H1 (cell line): ENCODE data around the gene PARD3. TPM values are rescaled to one million over a fixed set of nuclear protein-coding genes. Genes with fewer than 3 reads are reported as not detected.

Source experiments
- CTCF ChIA-PET: fragments of 300-600 bp; sonication (Branson Sonifier 250); formaldehyde crosslinking; loops from one replicate; lab custom pipeline; 2021; ENCODE audit not compliant: partially characterized antibody; lab: Charles Lee
- POLR2A ChIA-PET: fragments of 300-600 bp; sonication (Branson Sonifier 250); formaldehyde crosslinking; loops from one replicate; lab custom pipeline; 2021; ENCODE audit warnings: inconsistent platforms; ENCODE audit not compliant: partially characterized antibody; lab: Charles Lee
- DNase-seq, 2 experiments: peaks; one replicate each; pipeline versions ENCODE4 v3.0.0 to v3.0.0-alpha.2; 2010 to 2022; ENCODE audit warnings: low spot score in 2 of 2, low read depth in 1 of 2, mixed read lengths in 1 of 2
- FAIRE-seq: peaks from 2 replicates; lab custom pipeline; 2011; peaks lifted over from hg19 to GRCh38; lab: Jason Lieb, UNC
- H2AFZ ChIP-seq: 2 replicates; pipeline ENCODE4 v1.8.1; 2012; ENCODE audit warnings: low read length, inconsistent platforms
- H2AK5ac ChIP-seq: 2 replicates; pipeline ENCODE4 v1.6.1; 2013; ENCODE audit warnings: low read depth, low read length
- H2BK120ac ChIP-seq: replicated peaks from 2 replicates; pipeline ENCODE3; 2013; ENCODE audit warnings: low read depth, low read length, inconsistent platforms
- H2BK12ac ChIP-seq: 2 replicates; pipeline ENCODE4 v1.6.1; 2013; ENCODE audit warnings: low read depth, low read length
- H2BK15ac ChIP-seq: 2 replicates; pipeline ENCODE4 v1.6.1; 2013; ENCODE audit warnings: low read length
- H2BK20ac ChIP-seq: 2 replicates; pipeline ENCODE4 v1.6.1; 2013; ENCODE audit warnings: low read length
- H2BK5ac ChIP-seq: 2 replicates; pipeline ENCODE4 v1.6.1; 2013; ENCODE audit warnings: low read depth, low read length
- H3K14ac ChIP-seq: 2 replicates; pipeline ENCODE4 v1.6.1; 2013; ENCODE audit warnings: inconsistent platforms; ENCODE audit not compliant: insufficient read length
- H3K18ac ChIP-seq: 2 replicates; pipeline ENCODE4 v1.6.1; 2013; ENCODE audit warnings: low read length; ENCODE audit errors: extremely low read depth
- H3K23ac ChIP-seq: 2 replicates; pipeline ENCODE4 v1.6.1; 2013; ENCODE audit warnings: inconsistent platforms; ENCODE audit not compliant: insufficient read length
- H3K23me2 ChIP-seq: 2 replicates; pipeline ENCODE4 v1.6.1; 2013; ENCODE audit warnings: low read depth, low read length
- H3K27ac ChIP-seq: 2 replicates; pipeline ENCODE4 v1.6.1; 2011; ENCODE audit warnings: low read depth, low read length, inconsistent platforms
- H3K27me3 ChIP-seq, 4 experiments: replicated peaks in 1 of 4; 1 replicate in 1 of 4; 2 replicates in 3 of 4; pipeline versions ENCODE4 v1.6.1 to v1.8.1; 2011 to 2013; ENCODE audit warnings: low read length in 3 of 4, mild to moderate bottlenecking in 3 of 4, inconsistent platforms in 2 of 4, mixed read lengths in 2 of 4, moderate library complexity in 1 of 4; ENCODE audit not compliant: control insufficient read depth in 3 of 4, insufficient read depth in 3 of 4; ENCODE audit errors: extremely low read depth in 1 of 4
- H3K36me3 ChIP-seq, 4 experiments: 2 replicates each; pipeline versions ENCODE4 v1.6.1 to v1.8.1; 2011 to 2013; ENCODE audit warnings: mild to moderate bottlenecking in 4 of 4, low read length in 3 of 4, moderate library complexity in 2 of 4, control low read depth in 1 of 4, inconsistent platforms in 1 of 4; ENCODE audit not compliant: insufficient read depth in 4 of 4, control insufficient read depth in 2 of 4
- H3K4ac ChIP-seq: replicated peaks from 2 replicates; pipeline ENCODE3; 2013; ENCODE audit warnings: low read length, low read depth, mixed read lengths, inconsistent platforms; ENCODE audit not compliant: insufficient read length
- H3K4me1 ChIP-seq, 4 experiments: replicated peaks in 1 of 4; 1 replicate in 1 of 4; 2 replicates in 3 of 4; pipeline versions ENCODE4 v1.6.1 to v1.8.1; 2011 to 2013; ENCODE audit warnings: low read length in 3 of 4, inconsistent platforms in 2 of 4, mixed read lengths in 1 of 4; ENCODE audit not compliant: insufficient read depth in 4 of 4, control insufficient read depth in 3 of 4
- H3K4me2 ChIP-seq, 2 experiments: 2 replicates each; pipeline versions ENCODE4 v1.6.1 to v1.8.1; 2011 to 2013; ENCODE audit warnings: low read depth in 2 of 2, low read length in 2 of 2, control low read depth in 1 of 2, inconsistent platforms in 1 of 2, mild to moderate bottlenecking in 1 of 2; ENCODE audit not compliant: insufficient read depth in 1 of 2
- H3K4me3 ChIP-seq, 4 experiments: fragments of 200-600, 300-600 bp in 1 of 4; sonication (generic), shearing (Covaris generic), sonication (Bioruptor Twin) in 1 of 4; 2 replicates each; pipeline versions ENCODE4 v1.5.1 to v1.8.1; 2011 to 2016; ENCODE audit warnings: low read length in 4 of 4, low read depth in 3 of 4, control low read depth in 2 of 4, inconsistent platforms in 2 of 4, mild to moderate bottlenecking in 2 of 4, mixed read lengths in 1 of 4, moderate library complexity in 1 of 4; ENCODE audit not compliant: insufficient read depth in 2 of 4; ENCODE audit errors: extremely low read depth in 1 of 4
- H3K56ac ChIP-seq: replicated peaks from 2 replicates; pipeline ENCODE3; 2013; ENCODE audit warnings: low read depth, mild to moderate bottlenecking, mixed read lengths, low read length, inconsistent platforms; ENCODE audit not compliant: insufficient read length
- H3K79me1 ChIP-seq: 2 replicates; pipeline ENCODE4 v1.6.1; 2013; ENCODE audit warnings: low read depth, low read length, control low read depth
- H3K79me2 ChIP-seq, 2 experiments: 2 replicates each; pipeline versions ENCODE4 v1.6.1 to v1.8.1; 2012 to 2013; ENCODE audit warnings: low read length in 2 of 2, mild to moderate bottlenecking in 2 of 2, inconsistent platforms in 1 of 2; ENCODE audit not compliant: insufficient read depth in 2 of 2, control insufficient read depth in 1 of 2
- H3K9ac ChIP-seq, 4 experiments: replicated peaks in 1 of 4; 1 replicate in 1 of 4; 2 replicates in 3 of 4; pipeline versions ENCODE4 v1.6.1 to v1.8.1; 2011 to 2013; ENCODE audit warnings: low read depth in 3 of 4, low read length in 3 of 4, control low read depth in 2 of 4, mild to moderate bottlenecking in 2 of 4, moderate library complexity in 2 of 4, inconsistent platforms in 1 of 4; ENCODE audit errors: extremely low read depth in 1 of 4
- H3K9me3 ChIP-seq, 2 experiments: 2 replicates each; pipeline versions ENCODE4 v1.6.1 to v1.8.1; 2012 to 2013; ENCODE audit warnings: mild to moderate bottlenecking in 2 of 2, moderate library complexity in 2 of 2, control low read depth in 1 of 2, inconsistent platforms in 1 of 2, low read depth in 1 of 2, low read length in 1 of 2, mixed read lengths in 1 of 2; ENCODE audit not compliant: insufficient read depth in 2 of 2
- H4K20me1 ChIP-seq, 2 experiments: replicated peaks in 1 of 2; 2 replicates each; pipeline versions ENCODE3 to v1.8.1; 2011 to 2013; ENCODE audit warnings: inconsistent platforms in 2 of 2, low read length in 2 of 2, mild to moderate bottlenecking in 1 of 2; ENCODE audit not compliant: insufficient read depth in 2 of 2, control insufficient read depth in 1 of 2
- H4K5ac ChIP-seq: 2 replicates; pipeline ENCODE4 v1.6.1; 2013; ENCODE audit warnings: low read length, low read depth, mixed read lengths, inconsistent platforms; ENCODE audit not compliant: insufficient read length
- H4K8ac ChIP-seq: 2 replicates; pipeline ENCODE4 v1.8.0; 2013; ENCODE audit warnings: mild to moderate bottlenecking, moderate library complexity, low read length, inconsistent platforms; ENCODE audit not compliant: insufficient read depth; ENCODE audit errors: extremely low read depth
- H4K91ac ChIP-seq: replicated peaks from 2 replicates; pipeline ENCODE3; 2013; ENCODE audit warnings: low read length, mixed read lengths, inconsistent platforms; ENCODE audit not compliant: insufficient read length
- CEBPB ChIP-seq: IDR thresholded peaks from 2 replicates; pipeline ENCODE4 v1.6.1; 2012; ENCODE audit warnings: low read depth, low read length
- CHD1 ChIP-seq: IDR thresholded peaks from 2 replicates; pipeline ENCODE4 v1.6.1; 2012; ENCODE audit warnings: low read depth, low read length, improper control_type of control experiment
- CTBP2 ChIP-seq: IDR thresholded peaks from 2 replicates; pipeline ENCODE4 v1.7.0; 2011; ENCODE audit warnings: borderline replicate concordance, mild to moderate bottlenecking, moderate library complexity, mixed read lengths, low read length; ENCODE audit not compliant: insufficient read depth, insufficient read length
- E2F6 ChIP-seq: IDR thresholded peaks from 2 replicates; pipeline ENCODE4 v1.6.1; 2012; ENCODE audit warnings: inconsistent platforms
- EGR1 ChIP-seq: IDR thresholded peaks from 2 replicates; pipeline ENCODE4 v1.6.1; 2011; ENCODE audit warnings: low read depth, low read length, borderline replicate concordance
- JUN ChIP-seq: IDR thresholded peaks from 2 replicates; pipeline ENCODE4 v1.6.1; 2011; ENCODE audit warnings: low read depth, mild to moderate bottlenecking, improper control_type of control experiment, low read length
- KDM1A ChIP-seq: fragments of 200-600, 300-600 bp; sonication (generic); IDR thresholded peaks from 2 replicates; pipeline ENCODE4 v1.7.1; 2016; ENCODE audit warnings: mild to moderate bottlenecking, low read length, borderline replicate concordance
- KDM4A ChIP-seq: IDR thresholded peaks from one replicate; pipeline ENCODE4 v1.7.1; 2012; ENCODE audit warnings: low read depth, mild to moderate bottlenecking, moderate library complexity, low read length, inconsistent platforms; ENCODE audit not compliant: severe bottlenecking
- RFX5 ChIP-seq: IDR thresholded peaks from 2 replicates; pipeline ENCODE4 v1.6.1; 2011; ENCODE audit warnings: low read depth, low read length, improper control_type of control experiment, borderline replicate concordance
- TAF7 ChIP-seq: optimal IDR thresholded peaks from 2 replicates; pipeline ENCODE3; 2011; ENCODE audit warnings: low read depth, mild to moderate bottlenecking, inconsistent platforms, low read length, moderate library complexity, borderline replicate concordance
- WGBS, 2 experiments: shearing (Covaris generic) in 1 of 2; methylation state at CpG; one replicate each; pipeline versions ENCODE4 v1.1.6 to v1.1.7; 2013 to 2015; ENCODE audit warnings: low lambda C conversion rate in 2 of 2, mixed read lengths in 2 of 2, inconsistent platforms in 1 of 2, low coverage in 1 of 2, missing lambda C conversion rate in 1 of 2; ENCODE audit not compliant: insufficient replicate concordance in 2 of 2, insufficient coverage in 1 of 2, insufficient read length in 1 of 2; ENCODE audit errors: extremely low coverage in 1 of 2, missing lambda C conversion rate in 1 of 2; 5-methylcytosine and 5-hydroxymethylcytosine counted together
- polyA plus RNA-seq, 7 experiments: library from polyadenylated mRNA; depleted of rRNA in 3 of 7; stranded (reverse) in 5 of 7; unstranded in 2 of 7; fragments of >200 nt in 5 of 7; fragments of 200-250 nt in 2 of 7; gene quantifications; 1 replicate in 5 of 7; 2 replicates in 1 of 7; 4 replicates in 1 of 7; pipeline versions ENCODE4 v1.2.1 to v1.2.3, GENCODE V29; 2011 to 2013; ENCODE audit warnings: missing spikeins in 2 of 7, mixed read lengths in 2 of 7
- total RNA-seq: library from RNA; stranded (reverse); fragmentation: NEBNext Ultra II Directional; extraction: Animal tissue kit (Norgen Biotek cat#: 25700); gene quantifications from 2 replicates; pipeline ENCODE4 v1.2.1, GENCODE V29; 2021
- TF ChIP-seq, protein P1 (sequence below): IDR thresholded peaks from 2 replicates; pipeline ENCODE4 v1.6.1; 2012; ENCODE audit warnings: low read length, inconsistent platforms

Gene PARD3
- total and polyA plus RNA-seq, 2 of the 8 experiments (the other 6 are each of a cell fraction or from before 2014, with no cell fraction given), result 19.7 to 49.1 TPM

GRCh38 chr10:34547695-34548094 is 267.4 kb downstream of the PARD3 start:
- Histone ChIP-seq H2BK12ac (no peak overlapping the region), H3K23ac (no peak overlapping the region), H3K27ac (no peak overlapping the region), H3K4me1 (peaks cover 0 to 3% (median 1%) of the 10 kb centered on the region in 4 experiments; a peak in 2 of 7 replicates), H3K27me3 (no peaks in the 10 kb centered on the region), H4K20me1 (no peaks in the 10 kb centered on the region), H3K4ac (no peak overlapping the region), H2AK5ac (no peak overlapping the region), H3K4me2 (no peak overlapping the region), H3K36me3 (no peaks in the 10 kb centered on the region), H3K4me3 (no peak overlapping the region), H3K9me3 (no peaks in the 10 kb centered on the region), H4K91ac (no peak overlapping the region), H2BK20ac (no peak overlapping the region), H2BK120ac (no peak overlapping the region), H3K9ac (no peak overlapping the region), H4K5ac (no peak overlapping the region), H3K18ac (no peak overlapping the region), H3K56ac (no peak overlapping the region), H2BK15ac (no peak overlapping the region), H3K14ac (no peak overlapping the region), H3K79me1 (no peaks in the 10 kb centered on the region), H2BK5ac (no peak overlapping the region), H3K79me2 (peaks cover 0 to 19% of the 10 kb centered on the region in 2 experiments; a peak in 2 of 4 replicates), H3K23me2 (no peaks in the 10 kb centered on the region), H2AFZ (no peak overlapping the region), H4K8ac (no peak overlapping the region)
- WGBS, 2 experiments, result 94% methylated on average over 2 of the region's 2 CpGs; no CpG with 5 or more reads in 1 of the 2 experiments
- ChIA-PET CTCF (no interaction called here), POLR2A (no interaction called here)
- FAIRE-seq (no peak), DNase-seq (no peak)
- no peak for TF ChIP-seq TAF7
- no peak for TF ChIP-seq CHD1
- TF ChIP-seq KDM4A, result no peak
- TF ChIP-seq RFX5, result no peak
- TF ChIP-seq JUN, result no peak
- no peak for TF ChIP-seq CTBP2
- TF ChIP-seq KDM1A, result no peak
- TF ChIP-seq CEBPB, result no peak
- no peak for TF ChIP-seq E2F6
- no peak for TF ChIP-seq EGR1
- TF ChIP-seq, protein P1, sequence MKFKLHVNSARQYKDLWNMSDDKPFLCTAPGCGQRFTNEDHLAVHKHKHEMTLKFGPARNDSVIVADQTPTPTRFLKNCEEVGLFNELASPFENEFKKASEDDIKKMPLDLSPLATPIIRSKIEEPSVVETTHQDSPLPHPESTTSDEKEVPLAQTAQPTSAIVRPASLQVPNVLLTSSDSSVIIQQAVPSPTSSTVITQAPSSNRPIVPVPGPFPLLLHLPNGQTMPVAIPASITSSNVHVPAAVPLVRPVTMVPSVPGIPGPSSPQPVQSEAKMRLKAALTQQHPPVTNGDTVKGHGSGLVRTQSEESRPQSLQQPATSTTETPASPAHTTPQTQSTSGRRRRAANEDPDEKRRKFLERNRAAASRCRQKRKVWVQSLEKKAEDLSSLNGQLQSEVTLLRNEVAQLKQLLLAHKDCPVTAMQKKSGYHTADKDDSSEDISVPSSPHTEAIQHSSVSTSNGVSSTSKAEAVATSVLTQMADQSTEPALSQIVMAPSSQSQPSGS, result no peak
